ENCODE measurements around the gene LONP1.
A peak's percentile ranks its signal among the peaks of the same experiment; 100 is the strongest.
"Not testable (repeated sequence)": the region's sequence is repeated elsewhere in the genome, so short reads cannot be mapped to it uniquely, and the experiment has no call there.

Gene LONP1

GRCh38 chr19:5693195-5694166 lies 26.5 kb downstream of the LONP1 start:
- DNase-seq (ENCODE audit: low spot score): no peak

GRCh38 chr19:5692723-5693194 lies 27.2 kb downstream of the LONP1 start:
- DNase-seq (ENCODE audit: low spot score): peak; percentile 3

- DNase-seq (ENCODE audit: low spot score): peak; percentile 6
These were observed 27.9 kb downstream of the LONP1 start for GRCh38 chr19:5691822-5692722.

GRCh38 chr19:5690955-5691821 lies 28.8 kb downstream of the LONP1 start:
- no peak for DNase-seq (ENCODE audit: low spot score)

GRCh38 chr19:5690125-5690954 lies 29.6 kb downstream of the LONP1 start, which contains the start of gene RPL36:
Gene RPL36, plus strand, starts transcription at chr19:5690295. Its CDS starts 213 bp downstream, at chr19:5690508.
- DNase-seq (ENCODE audit: low spot score): peak; percentile 92

- DNase-seq (ENCODE audit: low spot score): not testable (repeated sequence)
These were observed 31.6 kb downstream of the LONP1 start for GRCh38 chr19:5688262-5688881.

GRCh38 chr19:5687360-5688198 lies 32.4 kb downstream of the LONP1 start:
- peak; percentile 3 for DNase-seq (ENCODE audit: low spot score)

- DNase-seq (ENCODE audit: low spot score): peak; percentile 94
These were observed 33.1 kb downstream of the LONP1 start for GRCh38 chr19:5686647-5687359.

GRCh38 chr19:5686326-5686646 lies 33.7 kb downstream of the LONP1 start:
- no peak for DNase-seq (ENCODE audit: low spot score)

- DNase-seq (ENCODE audit: low spot score): no peak
These were observed 35.1 kb downstream of the LONP1 start for GRCh38 chr19:5684694-5685430.

GRCh38 chr19:5683177-5683886 lies 36.6 kb downstream of the LONP1 start:
- DNase-seq (ENCODE audit: low spot score): no peak

- no peak for DNase-seq (ENCODE audit: low spot score)
These were observed 37.9 kb downstream of the LONP1 start for GRCh38 chr19:5682107-5682482.

- DNase-seq (ENCODE audit: low spot score): no peak
These were observed 38.4 kb downstream of the LONP1 start for GRCh38 chr19:5681391-5682106.

GRCh38 chr19:5680437-5681368 lies 39.2 kb downstream of the LONP1 start, which contains the start of the genes HSD11B1L and MICOS13:
Gene HSD11B1L, plus strand, starts transcription at chr19:5681027. Its CDS starts 3,806 bp downstream, at chr19:5684833.
Gene MICOS13, minus strand, starts transcription at chr19:5680516. Its CDS starts 30 bp downstream, at chr19:5680486.
- DNase-seq (ENCODE audit: low spot score): peak; percentile 93

- DNase-seq (ENCODE audit: low spot score): peak; percentile 56
These were observed 39.9 kb downstream of the LONP1 start for GRCh38 chr19:5680084-5680436.
